GM18909 (cell line): Measurements from ENCODE around the gene MPRIP.

ENCODE experiments used
- ATAC-seq: cut with Tn5 transposase; IDR thresholded peaks from one replicate; pipeline ENCODE4 v1.9.1; 2021; ENCODE audit warnings: mild to moderate bottlenecking; ENCODE audit not compliant: unreplicated experiment, poor library complexity

The MPRIP gene

DNA sequence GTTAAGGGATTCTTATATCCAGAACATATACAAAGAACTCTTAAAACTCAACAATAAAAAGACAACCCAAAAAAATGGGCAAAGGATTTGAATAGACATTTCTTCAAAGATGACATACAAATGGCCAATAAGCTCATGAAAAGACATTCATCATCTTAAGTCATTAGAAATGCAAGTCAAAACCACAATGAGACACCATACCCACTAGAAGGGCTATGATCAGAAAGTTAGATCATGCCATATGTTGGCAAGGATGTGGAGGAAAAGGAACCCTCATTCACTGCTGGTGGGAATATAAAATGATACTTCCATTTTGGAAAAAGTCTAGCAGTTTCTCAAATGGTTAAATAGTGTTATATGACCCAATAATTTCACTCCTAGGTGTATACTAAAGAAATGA is 154.5 kb downstream of the MPRIP start:
- ATAC-seq = no peak

GRCh38 chr17:17198281-17198680 is 156.0 kb downstream of the MPRIP start:
- no peak for ATAC-seq

GRCh38 chr17:17200311-17200710 is 158.1 kb downstream of the MPRIP start:
- ATAC-seq = no peak

- ATAC-seq = no peak
These were observed 158.6 kb downstream of the MPRIP start for GRCh38 chr17:17200831-17201230.

DNA sequence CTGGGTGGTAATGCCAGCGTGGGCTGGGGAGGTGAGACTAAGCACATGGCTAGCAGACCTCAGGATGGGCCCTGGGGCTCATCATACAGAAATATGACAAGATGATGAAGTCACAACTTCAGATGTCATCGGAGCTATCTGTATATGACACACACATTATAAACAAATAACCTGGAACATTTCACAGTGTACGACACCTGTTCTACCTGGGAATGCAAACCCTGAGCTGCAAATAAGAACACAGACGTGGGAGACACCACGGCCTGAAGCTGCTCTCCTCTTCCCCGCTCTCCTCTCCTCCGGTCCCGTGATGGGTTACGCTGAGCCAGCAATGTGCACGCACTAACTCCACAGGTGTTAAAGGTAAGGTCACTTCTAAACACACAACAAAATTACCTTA is 159.0 kb downstream of the MPRIP start:
- ATAC-seq = no peak

DNA sequence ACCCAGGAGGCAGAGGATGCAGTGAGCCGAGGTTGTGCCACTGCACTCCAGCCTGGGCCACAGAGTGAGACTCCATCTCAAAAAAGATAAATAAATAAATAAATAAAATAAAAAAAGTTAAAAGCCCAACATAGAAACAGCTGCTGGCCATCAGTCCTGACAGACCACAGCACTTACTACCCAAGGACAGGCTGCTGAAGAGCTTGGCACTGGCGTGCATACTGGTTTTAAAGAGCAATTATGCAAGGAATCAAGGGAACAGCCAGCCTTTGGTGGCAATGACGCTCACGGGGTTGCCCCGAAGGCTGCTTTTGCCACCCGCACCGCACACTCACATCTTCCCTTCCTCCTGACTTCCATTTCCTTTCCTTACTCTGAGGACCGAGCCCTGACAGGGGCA is 159.7 kb downstream of the MPRIP start:
- no peak for ATAC-seq

DNA sequence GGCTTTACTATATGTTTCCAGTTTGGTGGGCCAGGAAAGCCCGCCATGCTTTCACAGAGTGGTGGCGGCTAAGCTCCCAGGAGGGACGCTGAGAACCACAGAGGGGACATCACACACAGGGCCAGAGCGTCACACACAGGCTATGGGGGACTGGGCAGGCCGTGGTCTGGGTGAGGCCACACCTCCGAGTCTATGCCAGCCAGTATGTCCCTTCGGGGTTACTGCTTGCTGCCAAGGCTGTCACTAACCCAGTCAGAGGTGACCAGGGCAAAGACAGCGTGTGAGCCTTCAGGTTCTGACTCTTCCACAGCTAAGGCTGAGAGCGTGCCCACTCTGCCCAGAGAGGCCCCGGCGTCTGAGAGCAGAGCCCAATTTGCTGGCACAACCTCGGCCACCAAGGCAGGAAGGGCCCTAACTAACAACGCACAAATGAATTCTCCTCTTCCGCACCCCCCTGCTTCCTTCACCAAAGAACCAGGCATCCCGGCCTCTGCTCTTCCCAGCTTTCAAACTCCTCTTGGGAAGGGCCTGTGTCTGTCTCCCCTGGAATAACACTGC is 161.0 kb downstream of the MPRIP start:
- no peak for ATAC-seq

GRCh38 chr17:17204041-17204591 is 161.9 kb downstream of the MPRIP start:
- no peak for ATAC-seq

DNA sequence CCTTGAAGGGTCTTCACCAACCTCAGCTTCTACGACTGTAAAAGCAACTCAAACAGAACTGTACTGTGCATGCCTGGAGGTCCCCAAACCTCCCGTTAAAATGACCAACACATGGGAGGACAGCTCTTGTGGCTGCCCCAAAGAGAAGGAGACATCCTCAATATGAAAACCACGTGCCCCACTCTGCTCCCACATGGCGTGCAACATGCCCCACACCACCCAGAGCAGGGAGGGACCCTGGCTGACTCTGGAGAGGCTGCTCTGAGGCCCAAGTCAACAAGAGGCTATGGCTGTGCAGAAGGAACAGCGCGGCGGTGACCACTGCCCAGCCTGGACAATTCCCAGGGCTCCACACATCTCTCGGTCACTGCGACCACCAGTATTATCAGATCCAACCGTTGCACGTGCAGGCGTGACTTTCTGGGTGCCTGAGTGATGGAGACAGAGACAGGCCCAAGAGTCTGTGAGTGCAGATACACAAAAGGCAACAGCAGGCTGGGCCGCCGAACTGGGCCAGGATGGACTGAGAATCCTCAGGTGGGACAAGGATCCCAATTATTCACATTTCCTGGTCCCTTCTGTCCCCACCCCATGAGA is 162.5 kb downstream of the MPRIP start:
- no peak for ATAC-seq

- ATAC-seq = peak; percentile 47
These were observed 163.3 kb downstream of the MPRIP start for GRCh38 chr17:17205368-17206123.

DNA sequence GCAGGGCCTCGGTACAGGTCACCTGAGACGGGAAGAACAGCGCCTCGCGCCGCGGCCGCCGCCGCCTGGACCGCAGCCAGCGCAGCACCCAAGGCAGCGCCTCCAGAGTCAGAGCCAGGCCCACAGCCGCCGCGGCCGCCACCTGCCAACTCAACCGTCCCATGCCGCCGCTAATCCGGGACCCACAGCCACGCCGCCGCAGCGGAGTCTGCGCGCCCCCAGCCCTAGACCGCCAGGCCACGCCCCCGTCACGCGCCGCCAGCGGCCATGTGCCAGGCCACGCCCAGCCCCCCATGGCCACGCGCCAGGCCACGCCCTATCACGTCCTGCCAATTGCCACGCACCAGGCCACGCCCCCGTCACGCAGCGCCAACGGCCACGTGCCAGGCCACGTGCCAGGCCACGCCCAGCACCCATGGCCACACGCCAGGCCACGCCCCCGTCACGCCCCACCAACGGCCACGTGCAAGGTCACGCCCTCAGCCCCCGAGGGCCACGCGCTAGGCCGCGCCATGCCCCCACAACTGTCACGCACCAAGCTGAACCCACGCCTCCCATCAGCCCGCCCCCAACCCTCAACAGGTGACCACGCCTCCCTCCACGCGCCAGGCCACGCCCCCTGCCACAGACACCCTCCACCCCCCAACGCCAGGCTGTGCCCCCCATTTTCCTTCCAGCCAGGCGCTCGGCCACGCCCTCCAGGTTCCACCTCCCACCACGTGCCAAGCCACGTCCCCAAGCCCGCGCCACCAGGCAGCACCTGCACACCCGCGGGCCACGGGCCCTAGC is 164.1 kb downstream of the MPRIP start, which contains the start of gene PLD6:
Gene PLD6 (minus strand): TSS at position 210 of the 789 bp plus-strand sequence. CDS start 47 bp downstream, at position 163.
- ATAC-seq = peak; percentile 59

DNA sequence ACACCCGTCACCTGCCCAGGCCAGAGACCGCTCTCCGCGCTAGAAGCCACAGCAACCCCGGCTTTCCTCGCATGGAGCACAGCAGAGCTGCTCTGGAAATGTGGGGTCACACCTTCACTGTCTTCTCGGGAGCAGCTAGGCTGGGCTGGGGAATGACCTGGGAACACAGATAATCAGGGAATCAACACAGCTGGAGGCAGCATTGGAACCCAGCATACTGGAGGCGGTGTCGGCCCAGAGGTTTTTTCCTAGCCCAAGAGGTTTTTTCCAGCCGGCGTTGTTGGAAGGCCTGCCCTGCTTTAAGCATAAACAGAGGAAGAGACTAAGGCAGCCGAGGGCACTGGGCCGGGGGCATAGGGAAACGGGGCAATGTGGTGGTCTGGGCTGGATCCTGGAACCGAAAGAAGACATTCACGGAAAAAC is 164.7 kb downstream of the MPRIP start:
- no peak for ATAC-seq

DNA sequence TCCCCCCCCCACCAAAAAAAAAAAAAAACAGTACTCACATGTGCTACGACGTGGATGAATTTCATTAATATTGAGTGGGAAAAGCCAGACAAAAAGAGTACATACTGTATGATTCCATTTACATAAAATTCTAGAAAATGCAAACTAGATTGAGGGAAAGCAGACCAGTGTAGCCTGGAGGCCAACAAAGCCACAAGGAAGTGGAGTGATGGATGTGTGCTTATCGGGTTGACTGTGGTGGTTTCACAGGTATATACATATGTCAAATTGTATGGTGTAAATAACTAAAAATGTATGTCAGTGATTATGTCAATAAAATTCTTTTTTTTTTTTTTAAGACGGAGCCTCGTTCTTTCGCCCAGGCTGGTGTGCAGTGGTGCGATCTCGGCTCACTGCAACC is 165.7 kb downstream of the MPRIP start:
- no peak for ATAC-seq

GRCh38 chr17:17213775-17214174 is 171.5 kb downstream of the MPRIP start:
- ATAC-seq = no peak

DNA sequence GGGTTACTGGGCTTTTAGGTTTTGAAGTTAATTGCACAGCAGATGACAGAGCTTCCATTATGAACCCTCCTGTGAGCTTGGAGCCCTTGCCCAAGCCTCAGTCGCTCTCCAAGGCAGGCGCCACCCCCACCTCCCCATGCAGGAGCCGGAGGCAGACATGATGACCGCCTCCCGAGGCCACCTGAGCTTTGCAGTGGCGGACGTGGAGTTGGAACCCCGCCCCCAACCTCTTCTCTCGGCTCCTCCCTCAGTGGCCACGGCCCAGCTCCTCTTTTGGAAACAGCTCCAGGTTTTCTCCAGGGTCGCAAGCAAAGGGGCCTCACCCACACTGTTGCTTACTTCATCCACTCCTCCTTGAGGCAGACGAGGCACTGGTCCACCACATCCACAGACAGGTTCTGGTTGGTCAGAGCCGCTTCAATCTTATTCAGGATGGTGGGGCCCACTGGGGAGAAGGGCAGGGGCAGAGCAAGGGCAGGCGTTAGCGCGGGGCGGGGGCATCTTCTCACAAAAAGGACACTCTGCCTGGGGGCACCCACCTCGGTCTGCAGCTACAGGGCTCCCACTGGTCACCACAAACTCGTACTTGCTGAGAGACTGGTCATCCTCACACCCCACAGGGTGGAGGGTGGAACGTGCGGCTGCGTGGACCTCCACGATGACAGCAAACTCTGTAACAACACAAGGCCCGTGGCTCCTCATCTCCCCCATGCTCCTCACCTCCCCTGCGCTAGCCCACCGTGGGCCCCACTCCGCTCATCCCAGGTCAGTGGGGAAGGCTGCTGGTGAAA is 172.6 kb downstream of the MPRIP start:
- no peak for ATAC-seq

- no peak for ATAC-seq
These were observed 173.3 kb downstream of the MPRIP start for GRCh38 chr17:17215575-17215974.

GRCh38 chr17:17216236-17216635 is 174.0 kb downstream of the MPRIP start:
- ATAC-seq = no peak

GRCh38 chr17:17216776-17217175 is 174.5 kb downstream of the MPRIP start:
- ATAC-seq = no peak

- ATAC-seq = no peak
These were observed 175.7 kb downstream of the MPRIP start for GRCh38 chr17:17217995-17218394.

- no peak for ATAC-seq
These were observed 178.3 kb downstream of the MPRIP start for GRCh38 chr17:17220529-17220928.
